Stomach smooth muscle (tissue), 2 donors: Measurements from ENCODE around the gene HSD17B1.
A peak's percentile ranks its signal among the peaks of the same experiment; 100 is the strongest.

Experiments
- H3K27ac ChIP-seq: one replicate; pipeline ENCODE4 v1.7.0; 2013; ENCODE audit warnings: mild to moderate bottlenecking, low read length, inconsistent platforms
- H3K27me3 ChIP-seq, 2 donors: one replicate each; pipeline ENCODE4 v1.7.0; 2013; ENCODE audit warnings: low read length in 2 of 2; ENCODE audit not compliant: insufficient read depth in 2 of 2, control insufficient read depth in 1 of 2
- H3K36me3 ChIP-seq, 2 donors: one replicate each; pipeline ENCODE4 v1.7.0; 2013; ENCODE audit warnings: low read length in 2 of 2; ENCODE audit not compliant: control insufficient read depth in 2 of 2, insufficient read depth in 2 of 2
- H3K4me1 ChIP-seq: one replicate; pipeline ENCODE4 v1.7.0; 2013; ENCODE audit warnings: low read length; ENCODE audit not compliant: control insufficient read depth, insufficient read depth
- H3K4me3 ChIP-seq, 2 donors: one replicate each; pipeline ENCODE4 v1.7.0; 2013; ENCODE audit warnings: low read length in 2 of 2
- H3K9ac ChIP-seq, 2 donors: one replicate each; pipeline ENCODE4 v1.7.0; 2013; ENCODE audit warnings: low read length in 2 of 2, mild to moderate bottlenecking in 1 of 2
- H3K9me3 ChIP-seq, 2 donors: one replicate each; pipeline ENCODE4 v1.7.0; 2013; ENCODE audit warnings: low read length in 2 of 2; ENCODE audit not compliant: control insufficient read depth in 2 of 2
- donor health status: healthy.
- donor health status: Pancreatic carcinoma.

HSD17B1 gene

DNA sequence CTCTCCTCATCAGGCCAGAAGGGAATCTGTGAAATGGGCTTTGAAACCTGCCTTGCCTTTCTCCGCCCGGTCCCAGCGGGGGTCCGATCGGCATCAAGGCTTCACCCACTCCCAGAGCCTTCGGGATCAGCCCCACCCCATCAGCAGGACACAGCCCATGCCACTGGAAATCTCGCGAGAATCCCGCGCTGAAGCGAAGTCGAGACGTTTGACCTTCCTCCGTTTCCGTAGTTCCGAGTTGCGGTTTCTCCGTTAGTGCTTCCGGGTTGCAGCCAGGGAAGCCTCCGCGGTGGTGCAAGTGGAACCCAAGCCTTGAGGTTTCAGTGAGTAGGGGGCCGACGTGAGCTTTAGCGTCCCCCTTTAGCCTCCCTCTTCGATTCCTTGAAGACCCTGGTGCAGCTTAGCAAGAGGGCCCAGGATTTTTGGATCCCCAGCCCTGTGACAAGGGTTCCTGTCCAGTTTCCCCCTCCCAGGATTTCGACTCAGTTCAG lies 9.2 kb downstream of the HSD17B1 start, which contains the start of gene COASY:
COASY (plus strand) TSS at position 252 of the 491 bp plus-strand sequence. CDS start 475 bp downstream, outside the sequence.
- Histone ChIP-seq H3K27me3 (no peaks in the 10 kb centered on the region), H3K4me3 (peak within 1 kb of the TSS; percentile 93 to 97), H3K4me1 (peaks cover 38% of the 10 kb centered on the region), H3K9me3 (no peaks in the 10 kb centered on the region), H3K9ac (peak within 1 kb of the TSS; percentile 97 to 98), H3K27ac (peak within 1 kb of the TSS; percentile 80), H3K36me3 (peaks cover 10 to 20% of the 10 kb centered on the region in 2 donors)

GRCh38 chr17:42562388-42563142 lies 9.8 kb downstream of the HSD17B1 start:
- Histone ChIP-seq H3K27ac (peak overlapping the region; percentile 80), H3K9me3 (no peaks in the 10 kb centered on the region), H3K36me3 (peaks cover 10 to 20% of the 10 kb centered on the region in 2 donors), H3K4me3 (peak overlapping the region; percentile 93 to 97), H3K27me3 (no peaks in the 10 kb centered on the region), H3K4me1 (peaks cover 42% of the 10 kb centered on the region), H3K9ac (peak overlapping the region; percentile 97 to 98)

DNA sequence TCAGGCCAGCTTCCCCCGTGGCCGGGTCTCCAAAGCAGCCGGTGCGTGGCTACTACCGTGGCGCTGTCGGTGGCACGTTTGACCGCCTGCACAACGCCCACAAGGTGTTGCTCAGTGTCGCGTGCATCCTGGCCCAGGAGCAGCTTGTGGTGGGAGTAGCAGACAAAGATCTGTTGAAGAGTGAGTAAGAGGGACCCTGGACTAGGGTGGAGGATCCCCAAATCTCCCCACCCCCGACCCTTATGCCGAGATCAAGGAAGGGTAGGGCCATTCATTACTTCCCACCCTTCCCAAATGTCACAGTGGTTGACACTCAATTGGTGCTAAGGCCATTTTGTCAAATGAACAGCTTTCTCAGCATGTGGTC lies 10.4 kb downstream of the HSD17B1 start:
- Histone ChIP-seq H3K27ac (no peak overlapping the region), H3K4me1 (peaks cover 46% of the 10 kb centered on the region)

DNA sequence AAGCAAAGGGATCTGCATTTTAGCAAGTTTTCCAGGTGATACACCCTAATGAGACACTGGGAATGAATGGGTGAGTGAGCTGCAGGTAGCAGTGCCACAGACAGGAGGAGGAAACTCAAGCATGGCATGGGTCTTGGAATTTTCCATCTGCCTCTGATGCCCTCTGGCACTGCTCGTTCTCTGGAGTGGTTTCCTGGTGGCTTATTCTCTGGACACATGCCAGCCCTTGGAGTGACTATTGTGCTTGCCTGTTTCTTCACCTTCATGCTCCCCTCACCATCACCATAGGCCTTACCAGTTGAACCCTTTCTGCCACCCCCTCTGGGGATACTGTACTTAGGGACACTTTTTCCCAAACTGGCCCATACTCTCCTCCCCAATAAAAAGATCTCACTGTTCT lies 10.8 kb downstream of the HSD17B1 start:
- Histone ChIP-seq H3K27me3 (no peaks in the 10 kb centered on the region), H3K9ac (peak overlapping the region in 1 of 2 donors; percentile 98), H3K36me3 (peaks cover 10 to 21% of the 10 kb centered on the region in 2 donors), H3K27ac (no peak overlapping the region), H3K9me3 (no peaks in the 10 kb centered on the region), H3K4me1 (peaks cover 48% of the 10 kb centered on the region), H3K4me3 (peak overlapping the region; percentile 93 to 97)

More for the DNA sequence above, 10.4 kb downstream of the HSD17B1 start:
- peaks cover 10 to 20% of the 10 kb centered on the region in 2 donors for H3K36me3 ChIP-seq
- H3K9me3 ChIP-seq = no peaks in the 10 kb centered on the region
- H3K9ac ChIP-seq = peak overlapping the region; percentile 97 to 98
- peak overlapping the region; percentile 93 to 97 for H3K4me3 ChIP-seq
- no peaks in the 10 kb centered on the region for H3K27me3 ChIP-seq

- Histone ChIP-seq H3K4me1 (peaks cover 49% of the 10 kb centered on the region), H3K9ac (peak overlapping the region in 1 of 2 donors; percentile 98), H3K4me3 (peak overlapping the region in 1 of 2 donors; percentile 97), H3K27me3 (no peaks in the 10 kb centered on the region), H3K27ac (no peak overlapping the region), H3K36me3 (peaks cover 12 to 25% of the 10 kb centered on the region in 2 donors), H3K9me3 (no peaks in the 10 kb centered on the region)
Observed at GRCh38 chr17:42563950-42564349, 11.2 kb downstream of the HSD17B1 start.

- peaks cover 22 to 35% of the 10 kb centered on the region in 2 donors for H3K36me3 ChIP-seq
- peaks cover 51% of the 10 kb centered on the region for H3K4me1 ChIP-seq
- H3K9me3 ChIP-seq = no peaks in the 10 kb centered on the region
- H3K4me3 ChIP-seq = no peak overlapping the region
- H3K27me3 ChIP-seq = no peaks in the 10 kb centered on the region
- H3K27ac ChIP-seq = no peak overlapping the region
- no peak overlapping the region for H3K9ac ChIP-seq
Observed at GRCh38 chr17:42564815-42565522, 12.2 kb downstream of the HSD17B1 start.

DNA sequence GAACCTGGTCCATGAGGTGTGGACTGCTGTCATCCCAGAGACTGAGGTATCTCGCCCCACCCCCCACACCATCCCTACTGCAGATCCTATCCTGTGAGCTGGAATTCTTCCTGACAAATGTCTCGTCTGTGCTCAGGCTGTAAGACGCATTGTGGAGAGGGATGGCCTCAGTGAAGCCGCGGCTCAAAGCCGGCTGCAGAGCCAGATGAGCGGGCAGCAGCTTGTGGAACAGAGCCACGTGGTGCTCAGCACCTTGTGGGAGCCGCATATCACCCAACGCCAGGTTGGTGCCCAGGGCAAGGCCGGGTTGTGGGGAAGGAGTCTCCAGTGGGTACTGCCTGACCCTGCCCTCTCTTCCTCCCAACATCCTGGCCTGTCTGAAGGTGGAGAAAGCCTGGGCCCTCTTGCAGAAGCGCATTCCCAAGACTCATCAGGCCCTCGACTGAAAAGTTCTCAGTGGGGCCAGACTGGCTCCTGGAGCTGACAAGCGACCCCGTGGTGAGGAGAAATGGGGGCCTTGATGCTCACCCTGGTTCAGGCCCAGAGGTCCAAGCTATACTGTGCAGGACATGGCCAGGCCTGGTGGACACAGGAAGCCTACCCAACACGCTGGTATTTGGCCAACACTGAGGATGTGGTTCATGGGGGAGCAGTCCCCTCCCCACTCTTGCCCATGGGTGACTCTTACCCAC lies 12.9 kb downstream of the HSD17B1 start:
- Histone ChIP-seq H3K9me3 (no peaks in the 10 kb centered on the region), H3K4me3 (peak overlapping the region; percentile 87 to 91), H3K27me3 (no peaks in the 10 kb centered on the region), H3K9ac (peak overlapping the region in 1 of 2 donors; percentile 62), H3K4me1 (peaks cover 51% of the 10 kb centered on the region), H3K27ac (peak overlapping the region; percentile 86), H3K36me3 (peaks cover 24 to 39% of the 10 kb centered on the region in 2 donors)

DNA sequence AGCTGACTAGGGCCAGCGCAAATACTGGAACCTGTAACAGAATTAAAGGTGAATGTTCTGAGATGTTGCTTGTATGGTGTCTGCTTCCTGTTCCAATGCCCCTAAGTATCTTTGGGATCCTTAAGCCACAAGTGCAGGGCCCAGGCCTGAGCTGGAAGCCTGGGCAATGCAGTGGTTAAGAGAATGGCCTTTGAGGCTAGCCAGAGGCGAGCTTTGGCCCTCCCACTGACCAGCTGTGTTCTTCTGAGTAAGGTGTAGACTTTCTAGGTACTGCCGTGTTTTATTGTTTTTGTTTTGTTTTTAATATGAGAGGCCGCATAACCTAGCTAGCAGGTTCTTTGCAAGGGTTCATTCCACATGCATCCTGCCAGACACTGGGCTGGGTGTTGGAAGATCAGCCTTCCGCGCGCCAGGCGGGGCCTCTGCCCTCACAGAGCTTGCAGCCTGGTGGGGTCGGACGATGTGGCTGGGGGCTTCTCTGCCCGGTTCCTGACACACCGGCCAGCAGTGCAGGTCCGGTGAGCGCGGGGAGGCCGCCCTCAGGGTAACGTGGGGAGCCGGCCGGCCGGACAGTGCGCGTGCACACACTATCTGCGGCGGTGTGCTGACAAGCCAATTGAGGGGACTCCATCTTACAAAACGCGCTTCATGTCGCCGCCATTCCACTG lies 13.6 kb downstream of the HSD17B1 start:
- Histone ChIP-seq H3K4me3 (peak overlapping the region; percentile 87 to 91), H3K9me3 (no peaks in the 10 kb centered on the region), H3K27ac (peak overlapping the region; percentile 86), H3K4me1 (peaks cover 48% of the 10 kb centered on the region), H3K9ac (peak overlapping the region; percentile 62 to 86), H3K36me3 (peaks cover 28 to 39% of the 10 kb centered on the region in 2 donors), H3K27me3 (no peaks in the 10 kb centered on the region)

- H3K9me3 ChIP-seq = no peaks in the 10 kb centered on the region
- no peaks in the 10 kb centered on the region for H3K27me3 ChIP-seq
- H3K36me3 ChIP-seq = peaks cover 34 to 44% of the 10 kb centered on the region in 2 donors
- H3K4me1 ChIP-seq = peaks cover 44% of the 10 kb centered on the region
- peak within 1 kb of the TSS; percentile 86 for H3K27ac ChIP-seq
- H3K4me3 ChIP-seq = peak within 1 kb of the TSS; percentile 87 to 91
- peak within 1 kb of the TSS; percentile 62 to 86 for H3K9ac ChIP-seq
Observed at GRCh38 chr17:42566883-42567573, 14.3 kb downstream of the HSD17B1 start, which contains the start of gene MLX. MLX (plus strand) TSS chr17:42567100; CDS start chr17:42567125, 25 bp downstream.
